Breast epithelium (tissue), 3 donors: Measurements from ENCODE around the gene SLAIN2.

Source experiments
- CTCF ChIP-seq, 3 donors: fragments of 450-650 bp; IDR thresholded peaks; one replicate each; pipeline ENCODE4 v1.5.1; 2016 to 2017; ENCODE audit warnings: antibody characterized with exemption in 3 of 3, mild to moderate bottlenecking in 3 of 3, moderate library complexity in 3 of 3
- POLR2A ChIP-seq: fragments of 450-650 bp; IDR thresholded peaks from one replicate; pipeline ENCODE4 v1.6.1; 2016; ENCODE audit warnings: antibody characterized with exemption, mild to moderate bottlenecking, moderate library complexity
- POLR2AphosphoS5 ChIP-seq, 3 donors: sonication (generic); formaldehyde crosslinking; IDR thresholded peaks; one replicate each; pipeline ENCODE4 v1.6.1; 2017; ENCODE audit warnings: antibody characterized with exemption in 3 of 3

GRCh38 chr4:48431401-48431800 lies 90.1 kb downstream of the SLAIN2 start:
- TF ChIP-seq CTCF (IDR thresholded peaks at IDR 0.05): no peak
- TF ChIP-seq POLR2A: no peak
- TF ChIP-seq POLR2AphosphoS5 (IDR thresholded peaks at IDR 0.05): no peak
